IMR-90 (cell line): ENCODE results near the gene GLB1L. TPM values are rescaled to one million over a fixed set of nuclear protein-coding genes. Genes with fewer than 3 reads are reported as not detected.

Experiments used
- ATAC-seq: fragments of 200-7000 bp; cut with Tn5 transposase; 2 replicates; pipeline ENCODE4 v1.9.1; 2020; ENCODE audit warnings: low read depth, mild to moderate bottlenecking, moderate library complexity
- BruUV-seq: library from RNA; stranded (reverse); fragments of 400-500 nt; replicated peaks from 2 replicates; lab custom pipeline; 2021; lab: Mats Ljungman, UMichigan
- CTCF ChIA-PET: fragments of 300-600 bp; formaldehyde crosslinking; extraction: SDS; loops from one replicate; lab custom pipeline; 2021; ENCODE audit warnings: antibody characterized with exemption; lab: Yijun Ruan, JAX
- POLR2A ChIA-PET: fragments of 300-600 bp; sonication (Branson Sonifier 250); formaldehyde crosslinking; loops from one replicate; lab custom pipeline; 2022; ENCODE audit warnings: antibody characterized with exemption; ENCODE audit not compliant: unreplicated experiment; lab: Charles Lee
- DNase-seq: peaks from one replicate; pipeline ENCODE4 v3.0.0; 2013
- H2AFZ ChIP-seq: replicated peaks from 2 replicates; pipeline ENCODE3; 2013; ENCODE audit warnings: low read length, mild to moderate bottlenecking; ENCODE audit not compliant: poor library complexity
- H2AK5ac ChIP-seq: 2 replicates; pipeline ENCODE4 v1.6.1; 2013; ENCODE audit warnings: low read depth, low read length, inconsistent platforms
- H2AK9ac ChIP-seq: replicated peaks from 2 replicates; pipeline ENCODE3; 2013; ENCODE audit warnings: mild to moderate bottlenecking, low read depth, low read length, moderate library complexity; ENCODE audit not compliant: poor library complexity
- H2BK120ac ChIP-seq: 2 replicates; pipeline ENCODE4 v1.6.1; 2013; ENCODE audit warnings: low read depth, low read length, inconsistent platforms
- H2BK15ac ChIP-seq: 3 replicates; pipeline ENCODE4 v1.6.1; 2013; ENCODE audit warnings: low read depth, low read length, inconsistent platforms
- H2BK20ac ChIP-seq: 2 replicates; pipeline ENCODE4 v1.6.1; 2013; ENCODE audit warnings: low read depth, mild to moderate bottlenecking, inconsistent platforms, low read length, moderate library complexity
- H2BK5ac ChIP-seq: 2 replicates; pipeline ENCODE4 v1.6.1; 2013; ENCODE audit warnings: mild to moderate bottlenecking, low read depth, low read length, inconsistent platforms; ENCODE audit not compliant: poor library complexity, severe bottlenecking
- H3K14ac ChIP-seq: replicated peaks from 2 replicates; pipeline ENCODE4 v1.6.1; 2013; ENCODE audit warnings: low read depth, low read length, inconsistent platforms
- H3K18ac ChIP-seq: 2 replicates; pipeline ENCODE4 v1.6.1; 2013; ENCODE audit warnings: low read depth, low read length, control low read depth
- H3K23ac ChIP-seq: 2 replicates; pipeline ENCODE4 v1.6.1; 2013; ENCODE audit warnings: low read depth, low read length, inconsistent platforms
- H3K27ac ChIP-seq: 2 replicates; pipeline ENCODE4 v1.5.1; 2013; ENCODE audit warnings: mild to moderate bottlenecking, control low read depth, low read length; ENCODE audit not compliant: insufficient read depth
- H3K27me3 ChIP-seq: 2 replicates; pipeline ENCODE4 v1.6.1; 2013; ENCODE audit warnings: low read length; ENCODE audit not compliant: control insufficient read depth, insufficient read depth
- H3K36me3 ChIP-seq: 2 replicates; pipeline ENCODE4 v1.6.1; 2013; ENCODE audit warnings: low read length, mixed read lengths; ENCODE audit not compliant: control insufficient read depth, insufficient read depth
- H3K4ac ChIP-seq: 2 replicates; pipeline ENCODE4 v1.6.1; 2013; ENCODE audit warnings: low read depth, low read length, inconsistent platforms
- H3K4me1 ChIP-seq: 2 replicates; pipeline ENCODE4 v1.6.1; 2013; ENCODE audit warnings: low read length, mixed read lengths; ENCODE audit not compliant: control insufficient read depth, insufficient read depth
- H3K4me2 ChIP-seq: 2 replicates; pipeline ENCODE4 v1.6.1; 2013; ENCODE audit warnings: low read depth, mild to moderate bottlenecking, control low read depth, low read length, moderate library complexity
- H3K4me3 ChIP-seq: 2 replicates; pipeline ENCODE4 v1.5.1; 2013; ENCODE audit warnings: low read depth, mild to moderate bottlenecking, control low read depth, low read length, moderate library complexity; ENCODE audit not compliant: insufficient read depth
- H3K56ac ChIP-seq: 2 replicates; pipeline ENCODE4 v1.6.1; 2013; ENCODE audit warnings: low read length, inconsistent platforms; ENCODE audit not compliant: insufficient read depth; ENCODE audit errors: extremely low read depth
- H3K79me1 ChIP-seq, 2 experiments: 2 replicates each; pipeline ENCODE4 v1.6.1; 2013; ENCODE audit warnings: low read length in 2 of 2, inconsistent platforms in 1 of 2, low read depth in 1 of 2
- H3K9ac ChIP-seq: 2 replicates; pipeline ENCODE4 v1.6.1; 2013; ENCODE audit warnings: low read depth, low read length, control low read depth
- H3K9me1 ChIP-seq: 2 replicates; pipeline ENCODE4 v1.6.1; 2013; ENCODE audit warnings: low read length, inconsistent platforms; ENCODE audit not compliant: insufficient read depth
- H3K9me3 ChIP-seq: 2 replicates; pipeline ENCODE4 v1.6.1; 2013; ENCODE audit warnings: low read length; ENCODE audit not compliant: control insufficient read depth, insufficient read depth
- H4K20me1 ChIP-seq: 2 replicates; pipeline ENCODE4 v1.6.1; 2013; ENCODE audit warnings: low read length, inconsistent platforms; ENCODE audit not compliant: insufficient read depth
- H4K5ac ChIP-seq: 2 replicates; pipeline ENCODE4 v1.6.1; 2013; ENCODE audit warnings: mild to moderate bottlenecking, low read depth, low read length, control low read depth
- H4K8ac ChIP-seq, 2 experiments: 2 replicates each; pipeline ENCODE4 v1.6.1; 2013; ENCODE audit warnings: low read depth in 2 of 2, low read length in 2 of 2, control low read depth in 1 of 2, inconsistent platforms in 1 of 2
- H4K91ac ChIP-seq: 2 replicates; pipeline ENCODE4 v1.6.1; 2013; ENCODE audit warnings: low read depth, low read length, inconsistent platforms; ENCODE audit not compliant: insufficient read depth
- BHLHE40 ChIP-seq: fragments of 150-350 bp; IDR thresholded peaks from 2 replicates; pipeline ENCODE4 v1.6.1; 2016; ENCODE audit warnings: mild to moderate bottlenecking, low read depth, low read length
- CEBPB ChIP-seq: IDR thresholded peaks from 2 replicates; pipeline ENCODE4 v1.6.1; 2012; ENCODE audit warnings: low read depth, low read length, improper control_type of control experiment
- CHD1 ChIP-seq: IDR thresholded peaks from 2 replicates; pipeline ENCODE4 v1.6.1; 2012; ENCODE audit warnings: low read depth, low read length, improper control_type of control experiment
- CTCF ChIP-seq: conservative IDR thresholded peaks from 2 replicates; pipeline ENCODE4 v1.5.1; 2012; ENCODE audit warnings: mild to moderate bottlenecking, low read depth, low read length, improper control_type of control experiment
- FOS ChIP-seq: fragments of 150-350 bp; IDR thresholded peaks from 2 replicates; pipeline ENCODE4 v1.6.1; 2016; ENCODE audit warnings: low read depth, low read length
- MAFK ChIP-seq: IDR thresholded peaks from 2 replicates; pipeline ENCODE4 v1.6.1; 2012; ENCODE audit warnings: low read depth, low read length, improper control_type of control experiment
- MAZ ChIP-seq: IDR thresholded peaks from 2 replicates; pipeline ENCODE4 v1.6.1; 2012; ENCODE audit warnings: low read depth, mild to moderate bottlenecking, low read length, improper control_type of control experiment, moderate library complexity, borderline replicate concordance
- MXI1 ChIP-seq: IDR thresholded peaks from 2 replicates; pipeline ENCODE4 v1.6.1; 2012; ENCODE audit warnings: low read depth, mild to moderate bottlenecking, low read length, moderate library complexity, borderline replicate concordance
- NFE2L2 ChIP-seq: fragments of 150-350 bp; IDR thresholded peaks from 2 replicates; pipeline ENCODE4 v1.6.1; 2016; ENCODE audit warnings: low read depth, mild to moderate bottlenecking, low read length
- POLR2A ChIP-seq: IDR thresholded peaks from 2 replicates; pipeline ENCODE4 v1.6.1; 2012; ENCODE audit warnings: mild to moderate bottlenecking, low read depth, low read length
- RAD21 ChIP-seq: IDR thresholded peaks from 2 replicates; pipeline ENCODE4 v1.6.1; 2012; ENCODE audit warnings: low read length, improper control_type of control experiment
- RCOR1 ChIP-seq: IDR thresholded peaks from 2 replicates; pipeline ENCODE4 v1.6.1; 2012; ENCODE audit warnings: mild to moderate bottlenecking, low read length, improper control_type of control experiment; ENCODE audit not compliant: insufficient replicate concordance
- RFX5 ChIP-seq: IDR thresholded peaks from 2 replicates; pipeline ENCODE4 v1.8.0; 2012; ENCODE audit warnings: low read depth, mild to moderate bottlenecking, low read length, moderate library complexity
- SMC3 ChIP-seq: fragments of 150-350 bp; IDR thresholded peaks from 2 replicates; pipeline ENCODE4 v1.6.1; 2016; ENCODE audit warnings: low read depth, mild to moderate bottlenecking, antibody characterized with exemption, low read length, moderate library complexity
- USF2 ChIP-seq: fragments of 150-350 bp; IDR thresholded peaks from 2 replicates; pipeline ENCODE4 v1.6.1; 2017; ENCODE audit warnings: mild to moderate bottlenecking, antibody characterized with exemption, low read length, low read depth
- WGBS, 2 experiments: methylation state at CpG; one replicate each; pipeline versions ENCODE4 v1.1.5 to v1.1.7; 2013; ENCODE audit warnings: missing lambda C conversion rate in 2 of 2; ENCODE audit not compliant: insufficient read length in 1 of 2; ENCODE audit errors: extremely low coverage in 2 of 2; 5-methylcytosine and 5-hydroxymethylcytosine counted together
- dilution Hi-C: fragments of 300-500 bp; cut with HindIII; formaldehyde crosslinking; loops from one replicate; pipeline ENCODE4 v1.14.3; 2018; ENCODE audit warnings: low sequenced_read_pairs; ENCODE audit not compliant: unreplicated experiment
- in situ Hi-C: fragments of 300-500 bp; cut with MboI; formaldehyde crosslinking; loops from 3 replicates; pipeline ENCODE4 v1.14.3; 2019; ENCODE audit warnings: low sequenced_read_pairs, inconsistent platforms, mixed read lengths
- intact Hi-C: fragments of 100-400 bp; cut with micrococcal nuclease; formaldehyde crosslinking; loops from 2 replicates; pipeline ENCODE4 v1.10.0; 2022
- polyA plus RNA-seq, 3 experiments: library from polyadenylated mRNA; depleted of rRNA; stranded (reverse); fragments of >200 nt; gene quantifications; 2 replicates each; pipeline ENCODE4 v1.2.3, GENCODE V29; 2012; ENCODE audit warnings: low replicate concordance in 1 of 3
- total RNA-seq: library from RNA; depleted of rRNA; stranded (reverse); fragments of >200 nt; gene quantifications from 2 replicates; pipeline ENCODE4 v1.2.3, GENCODE V29; 2012
- TF ChIP-seq, protein P1 (sequence below): fragments of 150-350 bp; IDR thresholded peaks from 2 replicates; pipeline ENCODE4 v1.6.1; 2016; ENCODE audit warnings: low read depth, mild to moderate bottlenecking, low read length, moderate library complexity, borderline replicate concordance

The GLB1L gene
- total and polyA plus RNA-seq, 2 of the 4 experiments (the other 2 are of a cell fraction) = 4.1 to 6.2 TPM

DNA sequence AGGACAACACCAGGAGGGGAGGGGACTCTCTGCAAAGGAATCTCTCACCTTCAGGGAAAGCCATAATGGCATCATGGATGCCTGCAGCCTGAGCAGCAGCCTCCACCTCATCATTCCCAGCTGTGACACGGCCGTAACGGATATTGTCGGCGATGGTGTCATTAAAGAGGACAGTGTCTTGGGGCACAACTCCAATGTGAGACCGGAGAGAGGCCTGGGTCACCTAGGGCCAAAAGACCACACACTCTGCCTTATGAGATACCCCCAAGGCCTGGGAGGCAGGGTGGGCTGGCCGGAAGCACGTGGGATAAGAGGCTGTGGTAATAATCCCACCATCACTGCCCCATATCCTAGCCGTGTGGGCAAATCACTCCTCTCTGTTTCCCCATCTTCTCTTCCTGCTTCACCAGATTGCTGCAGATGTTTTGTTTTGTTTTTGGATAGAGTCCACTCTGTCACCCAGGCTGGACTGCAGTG lies 34.3 kb downstream of the GLB1L start:
- CTCF ChIA-PET = interaction anchor here (0.6 kb wide), 1 partner anchor 77 kb away, joined by 3 read pairs; no protein-coding TSS in a partner anchor
- no peak overlapping the region for H3K4me3 ChIP-seq
- no peak overlapping the region for H3K4me2 ChIP-seq
- H3K27ac ChIP-seq = no peak overlapping the region
- TF ChIP-seq CEBPB (no peak), CHD1 (no peak), SMC3 (no peak), BHLHE40 (no peak), NFE2L2 (no peak), MAZ (no peak), RAD21 (no peak), CTCF (no peak), MXI1 (no peak), RCOR1 (no peak), FOS (no peak), USF2 (no peak), POLR2A (no peak), MAFK (no peak), RFX5 (no peak)
- TF ChIP-seq, protein P1, sequence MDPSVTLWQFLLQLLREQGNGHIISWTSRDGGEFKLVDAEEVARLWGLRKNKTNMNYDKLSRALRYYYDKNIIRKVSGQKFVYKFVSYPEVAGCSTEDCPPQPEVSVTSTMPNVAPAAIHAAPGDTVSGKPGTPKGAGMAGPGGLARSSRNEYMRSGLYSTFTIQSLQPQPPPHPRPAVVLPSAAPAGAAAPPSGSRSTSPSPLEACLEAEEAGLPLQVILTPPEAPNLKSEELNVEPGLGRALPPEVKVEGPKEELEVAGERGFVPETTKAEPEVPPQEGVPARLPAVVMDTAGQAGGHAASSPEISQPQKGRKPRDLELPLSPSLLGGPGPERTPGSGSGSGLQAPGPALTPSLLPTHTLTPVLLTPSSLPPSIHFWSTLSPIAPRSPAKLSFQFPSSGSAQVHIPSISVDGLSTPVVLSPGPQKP = no peak
- H2AFZ ChIP-seq = no peak overlapping the region
- WGBS, 2 experiments = 89% methylated on average over 5 of the region's 9 CpGs; no CpG with 5 or more reads in 1 of the 2 experiments
- ATAC-seq = no peak
- no peak overlapping the region for H3K56ac ChIP-seq
- no peak overlapping the region for H4K91ac ChIP-seq
- no peak overlapping the region for H3K18ac ChIP-seq
- no peak overlapping the region for H2BK120ac ChIP-seq
- no peak overlapping the region for H2AK9ac ChIP-seq
- DNase-seq = no peak
- no peak overlapping the region for H3K23ac ChIP-seq
- H2BK5ac ChIP-seq = no peak overlapping the region
- H3K9me1 ChIP-seq = peaks cover 8% of the 10 kb centered on the region; the same call in 1 of the 2 replicates
- peaks cover 55% of the 10 kb centered on the region for H3K36me3 ChIP-seq
- H2BK20ac ChIP-seq = no peak overlapping the region
- intact Hi-C loops = no loop called here
- no peaks in the 10 kb centered on the region for H3K9me3 ChIP-seq
- H4K8ac ChIP-seq = no peak overlapping the region
- H3K4ac ChIP-seq = no peak overlapping the region
- no peak overlapping the region for H4K5ac ChIP-seq
- POLR2A ChIA-PET = no interaction called here
- H3K14ac ChIP-seq = no peak overlapping the region
- dilution Hi-C loops = no loop called here
- H2AK5ac ChIP-seq = no peak overlapping the region
- H3K79me1 ChIP-seq = peaks cover 5 to 30% of the 10 kb centered on the region in 2 experiments; a peak in 3 of 4 replicates
- in situ Hi-C loops = no loop called here
- no TSS peak for BruUV-seq
- H4K20me1 ChIP-seq = peaks cover 13% of the 10 kb centered on the region
- no peak overlapping the region for H3K9ac ChIP-seq
- no peaks in the 10 kb centered on the region for H3K27me3 ChIP-seq
- H3K4me1 ChIP-seq = peaks cover 16% of the 10 kb centered on the region
- no peak overlapping the region for H2BK15ac ChIP-seq
